ENCODE measurements around the gene PDK1.

- TF ChIP-seq, protein P1, sequence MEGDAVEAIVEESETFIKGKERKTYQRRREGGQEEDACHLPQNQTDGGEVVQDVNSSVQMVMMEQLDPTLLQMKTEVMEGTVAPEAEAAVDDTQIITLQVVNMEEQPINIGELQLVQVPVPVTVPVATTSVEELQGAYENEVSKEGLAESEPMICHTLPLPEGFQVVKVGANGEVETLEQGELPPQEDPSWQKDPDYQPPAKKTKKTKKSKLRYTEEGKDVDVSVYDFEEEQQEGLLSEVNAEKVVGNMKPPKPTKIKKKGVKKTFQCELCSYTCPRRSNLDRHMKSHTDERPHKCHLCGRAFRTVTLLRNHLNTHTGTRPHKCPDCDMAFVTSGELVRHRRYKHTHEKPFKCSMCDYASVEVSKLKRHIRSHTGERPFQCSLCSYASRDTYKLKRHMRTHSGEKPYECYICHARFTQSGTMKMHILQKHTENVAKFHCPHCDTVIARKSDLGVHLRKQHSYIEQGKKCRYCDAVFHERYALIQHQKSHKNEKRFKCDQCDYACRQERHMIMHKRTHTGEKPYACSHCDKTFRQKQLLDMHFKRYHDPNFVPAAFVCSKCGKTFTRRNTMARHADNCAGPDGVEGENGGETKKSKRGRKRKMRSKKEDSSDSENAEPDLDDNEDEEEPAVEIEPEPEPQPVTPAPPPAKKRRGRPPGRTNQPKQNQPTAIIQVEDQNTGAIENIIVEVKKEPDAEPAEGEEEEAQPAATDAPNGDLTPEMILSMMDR (IDR thresholded peaks at IDR 0.05; ENCODE audit: insufficient read depth, low read length, poor library complexity, severe bottlenecking), result no peak
- no peak for TF ChIP-seq EZH2phosphoT487 (conservative IDR thresholded peaks at IDR 0.05; ENCODE audit: low read length)
These were observed 59.9 kb downstream of the PDK1 start for GRCh38 chr2:172615727-172616261.

All from SU-DHL-6 (cell line).